ENCODE measurements around the gene SESTD1. TPM values are rescaled to one million over a fixed set of nuclear protein-coding genes. Genes with fewer than 3 reads are reported as not detected.

Gene SESTD1
- total and polyA plus RNA-seq, 2 of the 13 experiments (the other 11 are each of a cell fraction or from before 2014, with no cell fraction given): 74.4 to 101 TPM

DNA sequence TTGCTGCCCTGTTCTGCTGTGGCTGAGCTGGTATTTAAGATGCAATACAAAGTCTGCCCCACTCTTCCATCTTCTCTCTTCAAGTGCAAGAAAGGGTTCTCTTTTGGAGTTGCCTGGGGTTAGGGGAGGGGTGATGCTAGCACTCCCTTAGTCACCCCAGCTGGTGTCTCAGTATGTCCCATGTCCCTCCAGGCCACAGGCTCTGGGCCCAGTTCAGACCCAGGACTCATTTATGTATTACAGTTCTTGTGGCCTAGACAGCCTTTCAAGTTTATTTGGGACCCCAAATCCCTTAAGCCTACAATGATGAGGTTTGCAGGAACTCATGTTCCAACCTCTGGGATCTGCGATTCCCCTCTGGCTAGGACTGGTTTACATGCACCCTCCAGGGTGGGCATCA is 167.5 kb downstream of the SESTD1 start (continued):
- TF ChIP-seq, protein P1, sequence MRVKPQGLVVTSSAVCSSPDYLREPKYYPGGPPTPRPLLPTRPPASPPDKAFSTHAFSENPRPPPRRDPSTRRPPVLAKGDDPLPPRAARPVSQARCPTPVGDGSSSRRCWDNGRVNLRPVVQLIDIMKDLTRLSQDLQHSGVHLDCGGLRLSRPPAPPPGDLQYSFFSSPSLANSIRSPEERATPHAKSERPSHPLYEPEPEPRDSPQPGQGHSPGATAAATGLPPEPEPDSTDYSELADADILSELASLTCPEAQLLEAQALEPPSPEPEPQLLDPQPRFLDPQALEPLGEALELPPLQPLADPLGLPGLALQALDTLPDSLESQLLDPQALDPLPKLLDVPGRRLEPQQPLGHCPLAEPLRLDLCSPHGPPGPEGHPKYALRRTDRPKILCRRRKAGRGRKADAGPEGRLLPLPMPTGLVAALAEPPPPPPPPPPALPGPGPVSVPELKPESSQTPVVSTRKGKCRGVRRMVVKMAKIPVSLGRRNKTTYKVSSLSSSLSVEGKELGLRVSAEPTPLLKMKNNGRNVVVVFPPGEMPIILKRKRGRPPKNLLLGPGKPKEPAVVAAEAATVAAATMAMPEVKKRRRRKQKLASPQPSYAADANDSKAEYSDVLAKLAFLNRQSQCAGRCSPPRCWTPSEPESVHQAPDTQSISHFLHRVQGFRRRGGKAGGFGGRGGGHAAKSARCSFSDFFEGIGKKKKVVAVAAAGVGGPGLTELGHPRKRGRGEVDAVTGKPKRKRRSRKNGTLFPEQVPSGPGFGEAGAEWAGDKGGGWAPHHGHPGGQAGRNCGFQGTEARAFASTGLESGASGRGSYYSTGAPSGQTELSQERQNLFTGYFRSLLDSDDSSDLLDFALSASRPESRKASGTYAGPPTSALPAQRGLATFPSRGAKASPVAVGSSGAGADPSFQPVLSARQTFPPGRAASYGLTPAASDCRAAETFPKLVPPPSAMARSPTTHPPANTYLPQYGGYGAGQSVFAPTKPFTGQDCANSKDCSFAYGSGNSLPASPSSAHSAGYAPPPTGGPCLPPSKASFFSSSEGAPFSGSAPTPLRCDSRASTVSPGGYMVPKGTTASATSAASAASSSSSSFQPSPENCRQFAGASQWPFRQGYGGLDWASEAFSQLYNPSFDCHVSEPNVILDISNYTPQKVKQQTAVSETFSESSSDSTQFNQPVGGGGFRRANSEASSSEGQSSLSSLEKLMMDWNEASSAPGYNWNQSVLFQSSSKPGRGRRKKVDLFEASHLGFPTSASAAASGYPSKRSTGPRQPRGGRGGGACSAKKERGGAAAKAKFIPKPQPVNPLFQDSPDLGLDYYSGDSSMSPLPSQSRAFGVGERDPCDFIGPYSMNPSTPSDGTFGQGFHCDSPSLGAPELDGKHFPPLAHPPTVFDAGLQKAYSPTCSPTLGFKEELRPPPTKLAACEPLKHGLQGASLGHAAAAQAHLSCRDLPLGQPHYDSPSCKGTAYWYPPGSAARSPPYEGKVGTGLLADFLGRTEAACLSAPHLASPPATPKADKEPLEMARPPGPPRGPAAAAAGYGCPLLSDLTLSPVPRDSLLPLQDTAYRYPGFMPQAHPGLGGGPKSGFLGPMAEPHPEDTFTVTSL (CRISPR knock-in tag; IDR thresholded peaks at IDR 0.05; ENCODE audit: borderline replicate concordance): no peak
- TF ChIP-seq ZNF550 (CRISPR knock-in tag; IDR thresholded peaks at IDR 0.05; ENCODE audit: borderline replicate concordance) (no peak), KDM3A (CRISPR knock-in tag; IDR thresholded peaks at IDR 0.05; ENCODE audit: low read depth) (no peak), ZFYVE20 (CRISPR knock-in tag; IDR thresholded peaks at IDR 0.05; ENCODE audit: borderline replicate concordance, low read depth) (no peak), HNRNPUL1 (IDR thresholded peaks at IDR 0.05; ENCODE audit: low read depth, low read length) (no peak), RCOR2 (CRISPR knock-in tag; IDR thresholded peaks at IDR 0.05) (no peak)

DNA sequence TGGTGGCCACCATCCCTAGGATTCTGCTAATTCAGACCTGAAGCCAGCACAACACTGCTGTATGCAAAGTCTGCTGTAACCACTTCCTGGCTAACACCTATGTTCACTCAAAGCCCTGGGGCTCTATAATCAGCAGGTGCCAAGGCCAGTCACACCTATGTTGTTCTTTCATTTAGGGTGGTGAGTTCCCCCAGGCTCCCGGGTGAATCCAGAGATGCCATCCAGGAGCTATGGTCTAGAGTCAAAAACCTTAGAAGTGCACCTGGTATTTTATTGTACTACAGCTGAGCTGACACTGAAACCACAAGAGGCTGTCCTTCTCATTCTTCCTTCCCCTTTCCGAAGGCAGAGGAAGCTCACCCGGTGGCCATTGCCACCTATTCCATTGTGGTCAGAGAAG is 168.5 kb downstream of the SESTD1 start:
- CTCF ChIA-PET (ENCODE audit: low intra/inter-chr PET ratio, low total read pairs): no interaction called here
- FAIRE-seq: no peak
- Histone ChIP-seq H3K36me3 (replicated peaks in 1 of 2; ENCODE audit: control insufficient read depth in 1 of 2, insufficient read depth in 2 of 2, low read length in 2 of 2) (no peaks in the 10 kb centered on the region), H3K79me2 (ENCODE audit: insufficient read depth, low read length) (no peaks in the 10 kb centered on the region), H3K27me3 (ENCODE audit: control insufficient read depth in 1 of 2, insufficient read depth in 2 of 2, low read length in 2 of 2) (0 out of 5 replicates have a peak, but pooled peaks cover 0 to 1% of the 10 kb centered on the region in 2 experiments), H3K27ac (ENCODE audit: extremely low read length, insufficient read depth, low read length) (no peak overlapping the region), H3K4me2 (ENCODE audit: low read depth, low read length) (no peak overlapping the region), H2AFZ (ENCODE audit: low read length) (no peak overlapping the region), H4K20me1 (ENCODE audit: insufficient read depth, low read length) (no peaks in the 10 kb centered on the region), H3K9ac (ENCODE audit: insufficient read depth, low read depth, low read length) (no peak overlapping the region), H3K4me3 (replicated peaks in 1 of 3; ENCODE audit: insufficient read depth in 1 of 3, low read depth in 2 of 3, low read length in 3 of 3) (no peak overlapping the region), H3K4me1 (ENCODE audit: insufficient read depth, low read length) (no peaks in the 10 kb centered on the region), H3K9me3 (ENCODE audit: low read length) (peaks cover 7% of the 10 kb centered on the region; the same call in 1 of the 2 replicates)
- peak; percentile 24 for ATAC-seq
- BruUV-seq (replicated peaks): no TSS peak
- 24% methylated on average over 3 of the region's 3 CpGs for WGBS (ENCODE audit: low lambda C conversion rate)
- no peak for DNase-seq (ENCODE audit: low spot score)
- in situ Hi-C loops (cut with HindIII; ENCODE audit: extremely low pct_ligation_motif_present, low pct_unique_long_range_greater_than_20kb) (no loop called here), intact Hi-C loops (cut with micrococcal nuclease; ENCODE audit: unreplicated experiment) (no loop called here)
- POLR2A ChIA-PET: no interaction called here
- TF ChIP-seq ZNF672 (CRISPR knock-in tag; IDR thresholded peaks at IDR 0.05) (no peak), ZKSCAN5 (CRISPR knock-in tag; IDR thresholded peaks at IDR 0.05) (no peak), ZNF878 (CRISPR knock-in tag; IDR thresholded peaks at IDR 0.05) (no peak), GTF2F1 (IDR thresholded peaks at IDR 0.05; ENCODE audit: low read length) (no peak), ZNF496 (CRISPR knock-in tag; IDR thresholded peaks at IDR 0.05; ENCODE audit: insufficient replicate concordance) (no peak), ZNF879 (CRISPR knock-in tag; IDR thresholded peaks at IDR 0.05) (no peak), RBM22 (optimal IDR thresholded peaks at IDR 0.05; ENCODE audit: low read length) (no peak)

All from HepG2 (cell line).